Mesodermal cell (in vitro differentiated cells): ENCODE results near the gene MBD2.
A peak's percentile ranks its signal among the peaks of the same experiment; 100 is the strongest.

Experiments used
- H3K27ac ChIP-seq: 2 replicates; pipeline ENCODE4 v1.7.0; 2013; ENCODE audit warnings: mild to moderate bottlenecking, low read depth, low read length, moderate library complexity; ENCODE audit not compliant: severe bottlenecking
- H3K36me3 ChIP-seq: 2 replicates; pipeline ENCODE4 v1.7.1; 2013; ENCODE audit warnings: mild to moderate bottlenecking, low read length, moderate library complexity; ENCODE audit not compliant: control insufficient read depth, insufficient read depth
- H3K4me1 ChIP-seq: one replicate; pipeline ENCODE4 v1.7.1; 2013; ENCODE audit warnings: mild to moderate bottlenecking, low read length; ENCODE audit not compliant: insufficient read depth, control insufficient read depth, poor library complexity, severe bottlenecking
- H3K4me3 ChIP-seq: 2 replicates; pipeline ENCODE4 v1.7.0; 2013; ENCODE audit warnings: low read length, control low read depth, mild to moderate bottlenecking; ENCODE audit not compliant: insufficient read depth, poor library complexity, severe bottlenecking; ENCODE audit errors: extremely low read depth
- H3K9me3 ChIP-seq: 2 replicates; pipeline ENCODE4 v1.7.1; 2013; ENCODE audit warnings: mild to moderate bottlenecking, low read length, moderate library complexity; ENCODE audit not compliant: control insufficient read depth
- WGBS, 2 experiments: methylation state at CpG; one replicate each; pipeline ENCODE4 v1.1.5; 2013; ENCODE audit warnings: missing lambda C conversion rate in 2 of 2; ENCODE audit not compliant: insufficient coverage in 2 of 2; 5-methylcytosine and 5-hydroxymethylcytosine counted together

The MBD2 gene

GRCh38 chr18:54150226-54150625 is 74.2 kb downstream of the MBD2 start:
- no peak overlapping the region for H3K4me3 ChIP-seq
- H3K27ac ChIP-seq = no peak overlapping the region
- H3K9me3 ChIP-seq = no peaks in the 10 kb centered on the region
- H3K36me3 ChIP-seq = peaks cover 30% of the 10 kb centered on the region
- 89 to 100% methylated on average over 4 to 7 of the region's 7 CpGs for WGBS, 2 experiments
- H3K4me1 ChIP-seq = peaks cover 23% of the 10 kb centered on the region

GRCh38 chr18:54149078-54149697 is 75.3 kb downstream of the MBD2 start:
- Histone ChIP-seq H3K4me1 (peaks cover 23% of the 10 kb centered on the region), H3K27ac (peak overlapping the region; percentile 99), H3K4me3 (no peak overlapping the region), H3K36me3 (peaks cover 24% of the 10 kb centered on the region), H3K9me3 (no peaks in the 10 kb centered on the region)
- 14 to 36% methylated on average over 1 of the region's 3 CpGs for WGBS, 2 experiments

- Histone ChIP-seq H3K4me1 (peaks cover 23% of the 10 kb centered on the region), H3K4me3 (no peak overlapping the region), H3K36me3 (peaks cover 19% of the 10 kb centered on the region), H3K27ac (peak overlapping the region; percentile 99), H3K9me3 (peaks cover 5% of the 10 kb centered on the region)
- 54 to 70% methylated on average over 3 of the region's 4 CpGs for WGBS, 2 experiments
These were observed 75.8 kb downstream of the MBD2 start for GRCh38 chr18:54148678-54149077.

GRCh38 chr18:54148151-54148550 is 76.3 kb downstream of the MBD2 start:
- Histone ChIP-seq H3K4me1 (peaks cover 23% of the 10 kb centered on the region), H3K4me3 (no peak overlapping the region), H3K36me3 (peaks cover 14% of the 10 kb centered on the region), H3K9me3 (peaks cover 10% of the 10 kb centered on the region), H3K27ac (peak overlapping the region; percentile 99)

GRCh38 chr18:54147439-54147838 is 77.0 kb downstream of the MBD2 start:
- Histone ChIP-seq H3K9me3 (peaks cover 15% of the 10 kb centered on the region), H3K4me1 (peaks cover 23% of the 10 kb centered on the region), H3K36me3 (peaks cover 7% of the 10 kb centered on the region), H3K4me3 (no peak overlapping the region), H3K27ac (no peak overlapping the region)
- 100% methylated on average over 1 of the region's 2 CpGs; no CpG with 5 or more reads in 1 of the 2 experiments for WGBS, 2 experiments

- WGBS, 2 experiments = 86% methylated on average over 1 of the region's 3 CpGs; no CpG with 5 or more reads in 1 of the 2 experiments
- H3K9me3 ChIP-seq = peaks cover 16% of the 10 kb centered on the region
These were observed 83.3 kb downstream of the MBD2 start for GRCh38 chr18:54141041-54141608.

GRCh38 chr18:54140641-54141040 is 83.8 kb downstream of the MBD2 start:
- 86 to 100% methylated on average over 1 of the region's 1 CpG for WGBS, 2 experiments
- Histone ChIP-seq H3K4me3 (no peak overlapping the region), H3K9me3 (peaks cover 16% of the 10 kb centered on the region), H3K4me1 (no peaks in the 10 kb centered on the region), H3K36me3 (no peaks in the 10 kb centered on the region), H3K27ac (no peak overlapping the region)

More at GRCh38 chr18:54141041-54141608, 83.3 kb downstream of the MBD2 start:
- Histone ChIP-seq H3K4me1 (no peaks in the 10 kb centered on the region), H3K27ac (no peak overlapping the region), H3K4me3 (no peak overlapping the region), H3K36me3 (no peaks in the 10 kb centered on the region)

GRCh38 chr18:54135216-54135615 is 89.3 kb downstream of the MBD2 start:
- Histone ChIP-seq H3K9me3 (no peaks in the 10 kb centered on the region), H3K36me3 (no peaks in the 10 kb centered on the region), H3K27ac (no peak overlapping the region), H3K4me1 (no peaks in the 10 kb centered on the region), H3K4me3 (no peak overlapping the region)
- WGBS, 2 experiments = 100% methylated on average over 1 of the region's 3 CpGs; no CpG with 5 or more reads in 1 of the 2 experiments

- Histone ChIP-seq H3K4me1 (no peaks in the 10 kb centered on the region), H3K36me3 (no peaks in the 10 kb centered on the region), H3K4me3 (no peak overlapping the region), H3K27ac (no peak overlapping the region), H3K9me3 (no peaks in the 10 kb centered on the region)
These were observed 90.4 kb downstream of the MBD2 start for GRCh38 chr18:54134053-54134452.

GRCh38 chr18:54130631-54131030 is 93.8 kb downstream of the MBD2 start:
- H3K27ac ChIP-seq = no peak overlapping the region
- H3K9me3 ChIP-seq = no peaks in the 10 kb centered on the region
- H3K4me3 ChIP-seq = no peak overlapping the region
- H3K36me3 ChIP-seq = no peaks in the 10 kb centered on the region
- H3K4me1 ChIP-seq = no peaks in the 10 kb centered on the region

- H3K4me1 ChIP-seq = no peaks in the 10 kb centered on the region
- H3K9me3 ChIP-seq = no peaks in the 10 kb centered on the region
- no peak overlapping the region for H3K27ac ChIP-seq
- H3K36me3 ChIP-seq = no peaks in the 10 kb centered on the region
- H3K4me3 ChIP-seq = no peak overlapping the region
These were observed 94.3 kb downstream of the MBD2 start for GRCh38 chr18:54130177-54130576.
